Measurements from ENCODE around the gene PTBP1. TPM values are rescaled to one million over a fixed set of nuclear protein-coding genes. Genes with fewer than 3 reads are reported as not detected.

The PTBP1 gene
- total and polyA plus RNA-seq, 9 of the 15 experiments (the other 6 are each of a cell fraction or from before 2014, with no cell fraction given), result 14.0 to 759 (median 234) TPM

GRCh38 chr19:771332-771785, 25.9 kb upstream of the PTBP1 start (continued):
- TF ChIP-seq, protein P1, sequence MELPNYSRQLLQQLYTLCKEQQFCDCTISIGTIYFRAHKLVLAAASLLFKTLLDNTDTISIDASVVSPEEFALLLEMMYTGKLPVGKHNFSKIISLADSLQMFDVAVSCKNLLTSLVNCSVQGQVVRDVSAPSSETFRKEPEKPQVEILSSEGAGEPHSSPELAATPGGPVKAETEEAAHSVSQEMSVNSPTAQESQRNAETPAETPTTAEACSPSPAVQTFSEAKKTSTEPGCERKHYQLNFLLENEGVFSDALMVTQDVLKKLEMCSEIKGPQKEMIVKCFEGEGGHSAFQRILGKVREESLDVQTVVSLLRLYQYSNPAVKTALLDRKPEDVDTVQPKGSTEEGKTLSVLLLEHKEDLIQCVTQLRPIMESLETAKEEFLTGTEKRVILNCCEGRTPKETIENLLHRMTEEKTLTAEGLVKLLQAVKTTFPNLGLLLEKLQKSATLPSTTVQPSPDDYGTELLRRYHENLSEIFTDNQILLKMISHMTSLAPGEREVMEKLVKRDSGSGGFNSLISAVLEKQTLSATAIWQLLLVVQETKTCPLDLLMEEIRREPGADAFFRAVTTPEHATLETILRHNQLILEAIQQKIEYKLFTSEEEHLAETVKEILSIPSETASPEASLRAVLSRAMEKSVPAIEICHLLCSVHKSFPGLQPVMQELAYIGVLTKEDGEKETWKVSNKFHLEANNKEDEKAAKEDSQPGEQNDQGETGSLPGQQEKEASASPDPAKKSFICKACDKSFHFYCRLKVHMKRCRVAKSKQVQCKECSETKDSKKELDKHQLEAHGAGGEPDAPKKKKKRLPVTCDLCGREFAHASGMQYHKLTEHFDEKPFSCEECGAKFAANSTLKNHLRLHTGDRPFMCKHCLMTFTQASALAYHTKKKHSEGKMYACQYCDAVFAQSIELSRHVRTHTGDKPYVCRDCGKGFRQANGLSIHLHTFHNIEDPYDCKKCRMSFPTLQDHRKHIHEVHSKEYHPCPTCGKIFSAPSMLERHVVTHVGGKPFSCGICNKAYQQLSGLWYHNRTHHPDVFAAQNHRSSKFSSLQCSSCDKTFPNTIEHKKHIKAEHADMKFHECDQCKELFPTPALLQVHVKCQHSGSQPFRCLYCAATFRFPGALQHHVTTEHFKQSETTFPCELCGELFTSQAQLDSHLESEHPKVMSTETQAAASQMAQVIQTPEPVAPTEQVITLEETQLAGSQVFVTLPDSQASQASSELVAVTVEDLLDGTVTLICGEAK (IDR thresholded peaks at IDR 0.05), result 0 out of 2 replicates have a peak, but pooled peaks have one; percentile 33
- TF ChIP-seq, protein P1 (CRISPR knock-in tag; IDR thresholded peaks at IDR 0.05), result no peak
- TF ChIP-seq ILF3 (IDR thresholded peaks at IDR 0.05; ENCODE audit: borderline replicate concordance) (no peak), NBN (IDR thresholded peaks at IDR 0.05; ENCODE audit: low read depth) (peak; percentile 40; the same call in 1 of the 2 replicates), MTA2 (IDR thresholded peaks at IDR 0.05; ENCODE audit: low read depth) (0 out of 2 replicates have a peak, but pooled peaks have one; percentile 6), TFAP4 (CRISPR knock-in tag; IDR thresholded peaks at IDR 0.05; ENCODE audit: borderline replicate concordance) (peak; percentile 34; the same call in 1 of the 2 replicates), HMBOX1 (IDR thresholded peaks at IDR 0.05) (no peak), CBX1 (IDR thresholded peaks at IDR 0.05; ENCODE audit: low read depth) (peak; percentile 27; the same call in 1 of the 2 replicates), YY1 (IDR thresholded peaks at IDR 0.05; ENCODE audit: borderline replicate concordance in 1 of 3, control insufficient read depth in 1 of 3, extremely low read depth in 1 of 3, insufficient read depth in 3 of 3, insufficient read length in 1 of 3, insufficient replicate concordance in 2 of 3, low read depth in 1 of 3, low read length in 2 of 3) (peak in 2 of 3 experiments; percentile 60 to 66), FIP1L1 (IDR thresholded peaks at IDR 0.05; ENCODE audit: low read depth, low read length, poor library complexity, severe bottlenecking) (no peak), CTCFL (IDR thresholded peaks at IDR 0.05; ENCODE audit: borderline replicate concordance, insufficient read depth, low read depth, low read length, poor library complexity, severe bottlenecking) (peak; percentile 41), ARID1B (IDR thresholded peaks at IDR 0.05) (peak; percentile 41; the same call in 1 of the 2 replicates), ZNF263 (CRISPR knock-in tag; IDR thresholded peaks at IDR 0.05; ENCODE audit: borderline replicate concordance) (peak; percentile 100)

Measured in K562 (cell line).